UCSD-AML1 (cell line): ENCODE measurements around the gene GNG7.
"Not testable (repeated sequence)": the region's sequence is repeated elsewhere in the genome, so short reads cannot be mapped to it uniquely, and the experiment has no call there.

ENCODE experiments used
- DNase-seq: peaks from one replicate; lab custom pipeline; 2025; ENCODE audit not compliant: unreplicated experiment; lab: John Stamatoyannopoulos, UW

Gene GNG7

GRCh38 chr19:2542341-2543069 lies 160.0 kb downstream of the GNG7 start:
- no peak for DNase-seq

- DNase-seq: no peak
These were observed 161.6 kb downstream of the GNG7 start for GRCh38 chr19:2540646-2541454.

- no peak for DNase-seq
These were observed 162.2 kb downstream of the GNG7 start for GRCh38 chr19:2540251-2540645.

- DNase-seq: no peak
These were observed 164.3 kb downstream of the GNG7 start for GRCh38 chr19:2538096-2538757.

GRCh38 chr19:2537584-2537983 lies 164.9 kb downstream of the GNG7 start:
- not testable (repeated sequence) for DNase-seq

GRCh38 chr19:2536461-2536860 lies 166.0 kb downstream of the GNG7 start:
- DNase-seq: no peak

- DNase-seq: no peak
These were observed 168.0 kb downstream of the GNG7 start for GRCh38 chr19:2534423-2535013.

- no peak for DNase-seq
These were observed 168.6 kb downstream of the GNG7 start for GRCh38 chr19:2533686-2534422.

GRCh38 chr19:2533072-2533425 lies 169.4 kb downstream of the GNG7 start:
- DNase-seq: no peak

- DNase-seq: no peak
These were observed 170.0 kb downstream of the GNG7 start for GRCh38 chr19:2532252-2533071.

- not testable (repeated sequence) for DNase-seq
These were observed 172.6 kb downstream of the GNG7 start for GRCh38 chr19:2529942-2530341.

GRCh38 chr19:2529473-2529918 lies 173.0 kb downstream of the GNG7 start:
- no peak for DNase-seq

GRCh38 chr19:2528675-2529101 lies 173.8 kb downstream of the GNG7 start:
- no peak for DNase-seq

- DNase-seq: no peak
These were observed 174.8 kb downstream of the GNG7 start for GRCh38 chr19:2527686-2528085.

GRCh38 chr19:2527171-2527570 lies 175.3 kb downstream of the GNG7 start:
- DNase-seq: no peak

- no peak for DNase-seq
These were observed 177.4 kb downstream of the GNG7 start for GRCh38 chr19:2524840-2525723.

GRCh38 chr19:2524361-2524839 lies 178.1 kb downstream of the GNG7 start:
- DNase-seq: no peak

- DNase-seq: no peak
These were observed 178.7 kb downstream of the GNG7 start for GRCh38 chr19:2523630-2524311.
